Erythroblast (primary cell): ENCODE measurements around the gene MDGA2.

Experiments
- GATA1 ChIP-seq: IDR thresholded peaks from 2 replicates; pipeline ENCODE4 v1.6.1; 2011; ENCODE audit warnings: low read depth, mild to moderate bottlenecking, control low read depth, low read length, moderate library complexity
- POLR2A ChIP-seq: IDR thresholded peaks from 2 replicates; pipeline ENCODE4 v1.6.1; 2011; ENCODE audit warnings: mild to moderate bottlenecking, low read length

DNA sequence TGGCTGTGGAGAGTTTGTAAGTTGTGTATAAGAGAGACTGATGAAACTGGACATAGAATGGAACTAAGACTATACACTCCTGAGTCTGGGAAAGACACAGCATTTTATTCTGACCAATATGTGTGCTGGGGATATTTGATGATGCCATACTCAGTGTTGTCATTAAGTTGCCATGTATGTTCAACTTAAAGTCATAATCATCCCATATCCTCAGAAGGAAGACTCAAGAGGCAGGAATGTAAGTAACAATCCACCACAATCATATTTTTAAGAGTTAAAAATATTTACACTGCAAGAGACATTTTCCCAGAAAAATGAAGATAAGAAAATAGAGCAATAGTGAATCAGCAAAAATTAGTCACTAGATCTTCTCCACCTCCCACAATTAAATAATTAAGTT lies 120.1 kb downstream of the MDGA2 start:
- TF ChIP-seq POLR2A (no peak), GATA1 (no peak)
